CD8-positive, alpha-beta memory T cell (primary cell): ENCODE results near the gene CLEC18A. TPM values are rescaled to one million over a fixed set of nuclear protein-coding genes. Genes with fewer than 3 reads are reported as not detected.

Experiments used
- CTCF ChIA-PET: fragments of 350-600 bp; sonication (Branson Sonifier 250); formaldehyde crosslinking; loops from one replicate; lab custom pipeline; 2021; ENCODE audit warnings: antibody characterized with exemption; lab: Charles Lee
- POLR2A ChIA-PET: fragments of 350-600 bp; sonication (Branson Sonifier 250); formaldehyde crosslinking; loops from one replicate; lab custom pipeline; 2021; ENCODE audit warnings: antibody characterized with exemption; lab: Charles Lee
- DNase-seq, 5 donors: peaks; one replicate each; pipeline versions ENCODE4 v3.0.0 to v3.0.0-alpha.2; 2020 to 2022; ENCODE audit warnings: mixed read lengths in 1 of 5
- H3K27ac ChIP-seq: one replicate; pipeline ENCODE4 v1.7.0; 2013; ENCODE audit warnings: low read depth, mild to moderate bottlenecking, low read length, moderate library complexity
- H3K27me3 ChIP-seq: 2 replicates; pipeline ENCODE4 v1.7.0; 2013; ENCODE audit warnings: low read length, mild to moderate bottlenecking; ENCODE audit not compliant: insufficient read depth, poor library complexity, severe bottlenecking
- H3K36me3 ChIP-seq: 2 replicates; pipeline ENCODE4 v1.7.0; 2013; ENCODE audit warnings: mild to moderate bottlenecking, low read length, moderate library complexity; ENCODE audit not compliant: insufficient read depth
- H3K4me1 ChIP-seq: 2 replicates; pipeline ENCODE4 v1.7.0; 2013; ENCODE audit warnings: mild to moderate bottlenecking, low read length, moderate library complexity; ENCODE audit not compliant: insufficient read depth
- H3K4me3 ChIP-seq: 2 replicates; pipeline ENCODE4 v1.7.0; 2013; ENCODE audit warnings: mild to moderate bottlenecking, low read length
- H3K9me3 ChIP-seq: 2 replicates; pipeline ENCODE4 v1.7.0; 2013; ENCODE audit warnings: mild to moderate bottlenecking, low read length
- H3K27ac Mint-ChIP-seq, 8 donors: one replicate each; pipeline ENCODE4 v1.8.0; 2020 to 2021; ENCODE audit warnings: mixed read lengths in 8 of 8, mild to moderate bottlenecking in 6 of 8, inconsistent platforms in 3 of 8, moderate library complexity in 3 of 8
- H3K27me3 Mint-ChIP-seq, 2 donors: one replicate each; pipeline ENCODE4 v1.8.0; 2020 to 2021; ENCODE audit warnings: mixed read lengths in 2 of 2, mild to moderate bottlenecking in 1 of 2, moderate library complexity in 1 of 2
- H3K36me3 Mint-ChIP-seq, 3 donors: one replicate each; pipeline ENCODE4 v1.8.0; 2020 to 2021; ENCODE audit warnings: mixed read lengths in 3 of 3, inconsistent platforms in 1 of 3, mild to moderate bottlenecking in 1 of 3
- H3K4me1 Mint-ChIP-seq, 3 donors: one replicate each; pipeline ENCODE4 v1.8.0; 2020 to 2021; ENCODE audit warnings: mixed read lengths in 3 of 3, inconsistent platforms in 1 of 3, mild to moderate bottlenecking in 1 of 3
- H3K4me3 Mint-ChIP-seq, 7 donors: one replicate each; pipeline ENCODE4 v1.8.0; 2020 to 2021; ENCODE audit warnings: mixed read lengths in 7 of 7, mild to moderate bottlenecking in 6 of 7, moderate library complexity in 4 of 7, inconsistent platforms in 2 of 7
- H3K9me3 Mint-ChIP-seq, 5 donors: one replicate each; pipeline ENCODE4 v1.8.0; 2020 to 2022; ENCODE audit warnings: mixed read lengths in 5 of 5, mild to moderate bottlenecking in 3 of 5, moderate library complexity in 2 of 5, inconsistent platforms in 1 of 5
- polyA plus RNA-seq: library from polyadenylated mRNA; unstranded; fragments of 300-500 nt; fragmentation: Illumina TruSeq; gene quantifications from one replicate; pipeline ENCODE4 v1.2.3, GENCODE V29; 2021
- total RNA-seq, 2 experiments: library from RNA; stranded (reverse); gene quantifications; one replicate each; pipeline ENCODE4 v1.2.3, GENCODE V29; 2021

CLEC18A gene
- total and polyA plus RNA-seq, 3 experiments from 2014 or later = 0.13 to 0.24 TPM; not detected in 1

DNA sequence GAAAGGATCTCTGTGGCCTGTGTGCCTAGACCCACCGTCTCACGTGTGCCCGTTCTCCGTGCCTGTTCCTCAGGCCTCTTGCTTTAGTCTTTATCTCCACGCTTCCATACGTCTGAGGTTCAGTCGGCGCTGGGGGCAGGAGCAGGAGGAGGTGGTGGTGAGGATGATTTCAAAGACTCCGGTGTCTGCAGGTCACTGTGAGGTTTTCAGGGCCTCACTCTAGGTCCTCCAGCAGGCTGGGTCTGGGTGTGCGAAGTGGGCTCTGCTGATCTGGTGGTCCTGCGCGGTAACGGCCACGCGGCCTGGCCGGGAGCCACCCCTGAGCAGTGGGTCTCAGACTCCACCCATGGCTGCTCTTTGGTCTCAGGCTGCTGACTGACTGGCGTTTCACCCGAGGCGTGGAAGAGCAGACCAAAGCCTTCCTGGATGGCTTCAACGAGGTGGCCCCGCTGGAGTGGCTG is 14.4 kb upstream of the CLEC18A start:
- Histone ChIP-seq H3K27me3 (no peaks in the 10 kb centered on the region), H3K4me1 (no peaks in the 10 kb centered on the region), H3K36me3 (peaks cover 33% of the 10 kb centered on the region), H3K9me3 (no peaks in the 10 kb centered on the region), H3K27ac (no peak overlapping the region), H3K4me3 (no peak overlapping the region)
- POLR2A ChIA-PET = no interaction called here
- no peaks in the 10 kb centered on the region for H3K27me3 Mint-ChIP-seq
- no peaks in the 10 kb centered on the region for H3K4me1 Mint-ChIP-seq
- H3K9me3 Mint-ChIP-seq = no peaks in the 10 kb centered on the region
- peaks cover 0 to 97% (median 11%) of the 10 kb centered on the region in 3 donors for H3K36me3 Mint-ChIP-seq
- DNase-seq = no peak
- peak overlapping the region in 1 of 8 donors; percentile 12 for H3K27ac Mint-ChIP-seq
- no peak overlapping the region for H3K4me3 Mint-ChIP-seq
- CTCF ChIA-PET = no interaction called here

DNA sequence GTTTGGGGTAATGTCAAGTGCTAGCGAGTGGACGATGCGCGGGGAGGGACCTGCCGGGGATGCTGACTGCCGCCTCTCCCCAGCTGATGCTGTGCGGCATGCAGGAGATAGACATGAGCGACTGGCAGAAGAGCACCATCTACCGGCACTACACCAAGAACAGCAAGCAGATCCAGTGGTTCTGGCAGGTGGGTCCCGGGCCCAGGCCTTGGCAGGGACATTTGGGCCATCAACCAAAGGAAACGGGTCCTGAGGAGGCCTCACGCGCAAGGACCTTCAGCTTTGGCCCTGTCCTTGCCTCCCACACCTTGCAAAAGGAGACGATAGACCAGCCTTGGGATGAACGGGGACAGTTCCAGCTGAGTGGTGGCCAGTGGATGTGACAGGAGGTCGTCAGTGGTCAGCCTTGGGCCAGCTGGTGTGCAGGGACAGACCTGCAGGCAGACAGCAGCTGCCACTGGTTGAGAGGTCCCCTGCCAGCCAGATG is 13.6 kb upstream of the CLEC18A start:
- Mint-ChIP-seq H3K9me3 (no peaks in the 10 kb centered on the region), H3K4me1 (no peaks in the 10 kb centered on the region), H3K4me3 (no peak overlapping the region), H3K27me3 (no peaks in the 10 kb centered on the region), H3K36me3 (peaks cover 0 to 95% (median 11%) of the 10 kb centered on the region in 3 donors), H3K27ac (no peak overlapping the region)
- DNase-seq = no peak
- CTCF ChIA-PET = no interaction called here
- no peaks in the 10 kb centered on the region for H3K9me3 ChIP-seq
- peaks cover 33% of the 10 kb centered on the region for H3K36me3 ChIP-seq
- no peak overlapping the region for H3K4me3 ChIP-seq
- H3K27ac ChIP-seq = no peak overlapping the region
- no peaks in the 10 kb centered on the region for H3K4me1 ChIP-seq
- H3K27me3 ChIP-seq = no peaks in the 10 kb centered on the region
- POLR2A ChIA-PET = no interaction called here

DNA sequence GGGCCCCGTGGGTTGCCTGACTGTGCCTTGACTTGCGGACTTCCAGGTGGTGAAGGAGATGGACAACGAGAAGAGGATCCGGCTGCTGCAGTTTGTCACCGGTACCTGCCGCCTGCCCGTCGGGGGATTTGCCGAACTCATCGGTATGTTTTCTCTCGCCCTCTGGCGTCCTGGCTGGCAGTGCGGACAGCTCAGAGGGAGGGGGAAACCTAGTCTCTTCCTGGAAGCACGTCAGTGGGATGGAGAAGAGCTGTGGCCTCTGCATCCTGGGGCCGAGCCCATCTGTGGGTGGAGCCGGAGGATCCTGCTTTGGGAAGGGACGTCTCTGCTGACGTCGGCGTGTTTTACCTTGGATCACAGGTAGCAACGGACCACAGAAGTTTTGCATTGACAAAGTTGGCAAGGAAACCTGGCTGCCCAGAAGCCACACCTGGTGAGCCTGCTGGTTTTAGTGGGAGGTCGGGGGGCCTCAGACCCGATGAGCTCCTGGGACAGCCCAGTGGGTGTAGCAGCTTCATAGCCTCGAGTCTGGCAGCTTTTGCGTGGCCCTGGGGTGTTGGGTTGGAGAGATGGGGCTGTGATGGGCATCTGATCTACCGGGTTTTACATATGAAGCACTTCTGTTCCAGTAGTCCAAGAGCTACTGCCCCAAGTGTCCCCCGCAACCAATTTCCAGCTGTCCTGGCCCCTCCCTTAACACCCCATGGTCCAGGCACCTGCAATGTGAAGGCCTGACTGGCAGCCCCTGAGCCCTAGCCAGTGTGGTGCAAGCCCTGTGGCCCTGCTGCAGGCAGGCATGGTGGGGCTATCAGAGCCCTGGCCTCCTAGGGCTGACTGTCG is 11.9 kb upstream of the CLEC18A start:
- peaks cover 0 to 82% (median 7%) of the 10 kb centered on the region in 3 donors for H3K36me3 Mint-ChIP-seq
- DNase-seq = no peak
- H3K9me3 Mint-ChIP-seq = no peaks in the 10 kb centered on the region
- H3K4me1 Mint-ChIP-seq = no peaks in the 10 kb centered on the region
- Histone ChIP-seq H3K4me1 (no peaks in the 10 kb centered on the region), H3K36me3 (peaks cover 20% of the 10 kb centered on the region), H3K27me3 (no peaks in the 10 kb centered on the region), H3K27ac (no peak overlapping the region), H3K4me3 (no peak overlapping the region), H3K9me3 (no peaks in the 10 kb centered on the region)
- H3K27me3 Mint-ChIP-seq = no peaks in the 10 kb centered on the region
- POLR2A ChIA-PET = interaction anchor here (0.6 kb wide), 1 partner anchor 45 kb away, joined by 5 read pairs; no protein-coding TSS in a partner anchor
- H3K4me3 Mint-ChIP-seq = no peak overlapping the region
- H3K27ac Mint-ChIP-seq = peak overlapping the region in 1 of 8 donors; percentile 69
- CTCF ChIA-PET = interaction anchor here (0.9 kb wide), 1 partner anchor 9 kb away, joined by 3 read pairs; no protein-coding TSS in a partner anchor

DNA sequence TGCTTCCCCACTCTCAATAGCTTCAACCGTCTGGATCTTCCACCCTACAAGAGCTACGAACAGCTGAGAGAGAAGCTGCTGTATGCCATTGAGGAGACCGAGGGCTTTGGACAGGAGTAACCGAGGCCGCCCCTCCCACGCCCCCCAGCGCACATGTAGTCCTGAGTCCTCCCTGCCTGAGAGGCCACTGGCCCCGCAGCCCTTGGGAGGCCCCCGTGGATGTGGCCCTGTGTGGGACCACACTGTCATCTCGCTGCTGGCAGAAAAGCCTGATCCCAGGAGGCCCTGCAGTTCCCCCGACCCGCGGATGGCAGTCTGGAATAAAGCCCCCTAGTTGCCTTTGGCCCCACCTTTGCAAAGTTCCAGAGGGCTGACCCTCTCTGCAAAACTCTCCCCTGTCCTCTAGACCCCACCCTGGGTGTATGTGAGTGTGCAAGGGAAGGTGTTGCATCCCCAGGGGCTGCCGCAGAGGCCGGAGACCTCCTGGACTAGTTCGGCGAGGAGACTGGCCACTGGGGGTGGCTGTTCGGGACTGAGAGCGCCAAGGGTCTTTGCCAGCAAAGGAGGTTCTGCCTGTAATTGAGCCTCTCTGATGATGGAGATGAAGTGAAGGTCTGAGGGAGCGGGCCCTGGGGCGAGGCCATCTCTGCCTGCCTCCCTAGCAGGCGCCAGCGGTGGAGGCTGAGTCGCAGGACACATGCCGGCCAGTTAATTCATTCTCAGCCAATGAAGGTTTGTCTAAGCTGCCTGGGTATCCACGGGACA is 11.1 kb upstream of the CLEC18A start:
- Histone ChIP-seq H3K4me3 (no peak overlapping the region), H3K27me3 (no peaks in the 10 kb centered on the region), H3K27ac (no peak overlapping the region), H3K9me3 (no peaks in the 10 kb centered on the region), H3K36me3 (peaks cover 20% of the 10 kb centered on the region), H3K4me1 (no peaks in the 10 kb centered on the region)
- Mint-ChIP-seq H3K36me3 (peaks cover 0 to 74% (median 7%) of the 10 kb centered on the region in 3 donors), H3K27ac (no peak overlapping the region), H3K4me3 (no peak overlapping the region), H3K4me1 (no peaks in the 10 kb centered on the region), H3K9me3 (no peaks in the 10 kb centered on the region), H3K27me3 (no peaks in the 10 kb centered on the region)
- ChIA-PET POLR2A (interaction anchor here (0.6 kb wide), 1 partner anchor 46 kb away, joined by 5 read pairs; no protein-coding TSS in a partner anchor), CTCF (no interaction called here)
- no peak for DNase-seq

DNA sequence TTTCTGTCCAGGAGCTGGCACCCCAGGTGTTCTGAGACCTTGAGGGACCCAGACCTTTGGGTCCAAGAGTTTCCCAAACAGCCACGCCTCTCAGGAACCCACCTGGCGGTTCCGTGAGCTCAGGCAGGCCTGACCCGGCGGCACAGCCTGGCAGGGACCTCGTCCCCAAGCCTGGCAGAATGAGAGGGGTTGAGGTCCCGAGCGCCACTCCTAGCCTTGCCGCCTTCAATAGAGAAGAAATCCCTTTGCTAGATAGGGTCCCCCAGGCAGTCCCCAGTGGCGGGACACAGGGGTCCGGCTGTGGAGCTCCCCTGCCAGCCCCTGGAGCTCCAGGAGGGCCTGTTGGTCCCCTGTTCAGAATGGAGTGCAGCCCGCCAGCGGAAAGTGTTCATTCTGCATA is 10.5 kb upstream of the CLEC18A start:
- Mint-ChIP-seq H3K9me3 (no peaks in the 10 kb centered on the region), H3K4me3 (no peak overlapping the region), H3K27ac (no peak overlapping the region), H3K4me1 (no peaks in the 10 kb centered on the region), H3K36me3 (peaks cover 0 to 67% (median 7%) of the 10 kb centered on the region in 3 donors), H3K27me3 (no peaks in the 10 kb centered on the region)
- ChIA-PET CTCF (no interaction called here), POLR2A (no interaction called here)
- H3K27ac ChIP-seq = no peak overlapping the region
- no peaks in the 10 kb centered on the region for H3K4me1 ChIP-seq
- no peaks in the 10 kb centered on the region for H3K27me3 ChIP-seq
- H3K36me3 ChIP-seq = peaks cover 18% of the 10 kb centered on the region
- no peak for DNase-seq
- H3K9me3 ChIP-seq = no peaks in the 10 kb centered on the region
- H3K4me3 ChIP-seq = no peak overlapping the region

DNA sequence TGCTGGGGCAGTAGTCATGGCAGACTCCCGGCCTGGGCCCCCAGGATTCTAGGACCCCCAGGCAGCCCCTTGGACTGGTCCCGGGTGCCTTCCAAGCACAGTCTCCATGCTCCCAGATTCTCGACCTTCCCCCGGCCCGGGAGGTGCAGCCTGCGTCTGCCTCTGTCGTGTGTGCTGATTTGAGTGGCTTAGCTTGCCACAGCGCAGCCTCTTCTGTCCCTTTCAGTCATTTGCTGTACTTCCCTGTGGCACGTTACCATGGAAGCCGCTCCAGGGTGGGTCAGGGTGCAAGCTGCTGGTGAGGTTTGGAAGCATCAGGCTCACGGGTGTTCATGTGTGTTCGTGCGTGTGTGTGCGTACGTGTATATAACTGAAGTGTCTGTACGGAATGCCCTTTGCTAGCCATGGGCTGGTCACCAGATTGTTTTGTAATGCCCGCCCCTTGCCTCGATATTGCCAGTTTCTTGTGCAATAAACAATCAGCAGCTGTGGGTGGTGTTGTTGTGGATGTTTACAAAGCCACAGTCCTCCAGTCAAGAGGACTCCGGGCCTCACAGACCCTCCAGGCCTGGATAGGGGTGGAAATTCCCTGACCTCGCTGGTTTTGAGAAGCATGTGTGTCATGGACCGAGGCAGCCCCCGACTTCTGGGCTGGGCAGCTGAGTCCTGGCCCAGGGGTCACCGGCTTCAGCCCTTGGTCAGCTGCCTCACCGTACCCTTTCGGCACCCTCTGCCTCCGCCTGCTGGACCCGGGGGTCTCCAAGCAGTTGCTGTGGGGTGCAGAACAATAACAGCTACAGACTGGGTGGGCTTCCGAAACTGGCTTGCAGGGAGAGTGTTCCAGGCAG is 9.7 kb upstream of the CLEC18A start:
- Histone ChIP-seq H3K27ac (no peak overlapping the region), H3K9me3 (no peaks in the 10 kb centered on the region), H3K4me3 (no peak overlapping the region), H3K36me3 (peaks cover 13% of the 10 kb centered on the region), H3K4me1 (no peaks in the 10 kb centered on the region), H3K27me3 (no peaks in the 10 kb centered on the region)
- CTCF ChIA-PET = no interaction called here
- POLR2A ChIA-PET = no interaction called here
- Mint-ChIP-seq H3K27ac (peak overlapping the region in 1 of 8 donors; percentile 43), H3K9me3 (no peaks in the 10 kb centered on the region), H3K27me3 (no peaks in the 10 kb centered on the region), H3K4me1 (no peaks in the 10 kb centered on the region), H3K36me3 (peaks cover 0 to 59% (median 3%) of the 10 kb centered on the region in 3 donors), H3K4me3 (no peak overlapping the region)
- DNase-seq = no peak

DNA sequence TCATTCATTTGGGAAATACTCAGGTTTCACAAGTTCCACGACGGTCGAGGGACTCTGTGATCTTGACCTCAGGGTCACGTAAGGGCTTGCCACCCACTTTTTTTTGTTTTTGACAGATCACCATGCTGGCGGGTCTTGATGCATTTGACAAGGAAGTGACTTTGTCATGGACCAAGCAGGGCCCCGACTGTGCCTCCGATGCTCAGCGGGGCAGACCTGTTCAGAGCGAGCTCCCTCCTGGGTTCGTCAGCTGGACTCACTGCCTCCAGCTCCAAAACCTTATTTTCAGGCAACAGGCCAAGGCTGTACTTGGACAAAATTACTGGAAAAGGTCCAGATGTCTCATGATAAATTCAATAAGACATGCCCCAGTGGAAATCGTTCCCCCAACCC is 9.0 kb upstream of the CLEC18A start:
- peaks cover 0 to 53% (median 3%) of the 10 kb centered on the region in 3 donors for H3K36me3 Mint-ChIP-seq

More for the DNA sequence above, 9.0 kb upstream of the CLEC18A start:
- H3K4me3 ChIP-seq = no peak overlapping the region
- H3K27me3 ChIP-seq = no peaks in the 10 kb centered on the region
- Mint-ChIP-seq H3K9me3 (no peaks in the 10 kb centered on the region), H3K27ac (no peak overlapping the region), H3K4me3 (no peak overlapping the region), H3K4me1 (no peaks in the 10 kb centered on the region), H3K27me3 (no peaks in the 10 kb centered on the region)
- no peak overlapping the region for H3K27ac ChIP-seq
- no peaks in the 10 kb centered on the region for H3K9me3 ChIP-seq
- peaks cover 7% of the 10 kb centered on the region for H3K36me3 ChIP-seq
- no peaks in the 10 kb centered on the region for H3K4me1 ChIP-seq
- no peak for DNase-seq
- CTCF ChIA-PET = no interaction called here
- POLR2A ChIA-PET = no interaction called here
